Measurements from ENCODE around the gene TCF7L2. TPM values are rescaled to one million over a fixed set of nuclear protein-coding genes. Genes with fewer than 3 reads are reported as not detected.

TCF7L2 gene
- total and polyA plus RNA-seq, 9 donors, result 21.1 to 41.7 (median 34.5) TPM

DNA sequence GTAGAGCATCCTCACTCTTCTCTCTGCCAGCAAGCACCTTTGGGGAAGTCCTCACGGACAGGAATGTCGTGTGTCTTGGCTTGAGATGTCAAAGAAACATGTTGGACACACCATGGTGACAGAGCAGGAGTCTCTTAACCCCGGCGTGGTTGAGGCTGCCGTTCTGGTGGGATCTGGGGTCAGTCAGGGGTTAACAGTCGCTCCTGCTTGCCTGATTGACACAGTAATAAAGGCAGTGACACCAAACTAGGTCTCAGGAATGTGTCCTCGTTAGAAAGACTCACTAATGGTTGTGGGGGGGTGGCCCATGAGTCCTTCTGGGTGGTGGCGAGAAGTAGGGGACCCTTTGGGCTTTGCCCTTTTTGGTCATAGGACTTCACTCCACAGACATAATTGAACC lies 69.0 kb downstream of the TCF7L2 start:
- intact Hi-C loops (cut with DNase I), result no loop called here
- no peaks in the 10 kb centered on the region for H3K27me3 ChIP-seq
- WGBS, 3 donors, result 82 to 88% (median 84%) methylated on average over 8 of the region's 8 CpGs
- DNase-seq, result no peak
- no peaks in the 10 kb centered on the region for H3K36me3 ChIP-seq
- H3K4me3 ChIP-seq, result no peak overlapping the region
- no peak overlapping the region for H3K27ac ChIP-seq
- peaks cover 26% of the 10 kb centered on the region for H3K4me1 ChIP-seq (ENCODE audit: insufficient read depth)
- H3K9me3 ChIP-seq, result no peaks in the 10 kb centered on the region
- TF ChIP-seq, protein P1, sequence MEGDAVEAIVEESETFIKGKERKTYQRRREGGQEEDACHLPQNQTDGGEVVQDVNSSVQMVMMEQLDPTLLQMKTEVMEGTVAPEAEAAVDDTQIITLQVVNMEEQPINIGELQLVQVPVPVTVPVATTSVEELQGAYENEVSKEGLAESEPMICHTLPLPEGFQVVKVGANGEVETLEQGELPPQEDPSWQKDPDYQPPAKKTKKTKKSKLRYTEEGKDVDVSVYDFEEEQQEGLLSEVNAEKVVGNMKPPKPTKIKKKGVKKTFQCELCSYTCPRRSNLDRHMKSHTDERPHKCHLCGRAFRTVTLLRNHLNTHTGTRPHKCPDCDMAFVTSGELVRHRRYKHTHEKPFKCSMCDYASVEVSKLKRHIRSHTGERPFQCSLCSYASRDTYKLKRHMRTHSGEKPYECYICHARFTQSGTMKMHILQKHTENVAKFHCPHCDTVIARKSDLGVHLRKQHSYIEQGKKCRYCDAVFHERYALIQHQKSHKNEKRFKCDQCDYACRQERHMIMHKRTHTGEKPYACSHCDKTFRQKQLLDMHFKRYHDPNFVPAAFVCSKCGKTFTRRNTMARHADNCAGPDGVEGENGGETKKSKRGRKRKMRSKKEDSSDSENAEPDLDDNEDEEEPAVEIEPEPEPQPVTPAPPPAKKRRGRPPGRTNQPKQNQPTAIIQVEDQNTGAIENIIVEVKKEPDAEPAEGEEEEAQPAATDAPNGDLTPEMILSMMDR (IDR thresholded peaks at IDR 0.05), result no peak
- TF ChIP-seq EP300 (IDR thresholded peaks at IDR 0.05) (no peak), POLR2A (IDR thresholded peaks at IDR 0.05) (no peak)

DNA sequence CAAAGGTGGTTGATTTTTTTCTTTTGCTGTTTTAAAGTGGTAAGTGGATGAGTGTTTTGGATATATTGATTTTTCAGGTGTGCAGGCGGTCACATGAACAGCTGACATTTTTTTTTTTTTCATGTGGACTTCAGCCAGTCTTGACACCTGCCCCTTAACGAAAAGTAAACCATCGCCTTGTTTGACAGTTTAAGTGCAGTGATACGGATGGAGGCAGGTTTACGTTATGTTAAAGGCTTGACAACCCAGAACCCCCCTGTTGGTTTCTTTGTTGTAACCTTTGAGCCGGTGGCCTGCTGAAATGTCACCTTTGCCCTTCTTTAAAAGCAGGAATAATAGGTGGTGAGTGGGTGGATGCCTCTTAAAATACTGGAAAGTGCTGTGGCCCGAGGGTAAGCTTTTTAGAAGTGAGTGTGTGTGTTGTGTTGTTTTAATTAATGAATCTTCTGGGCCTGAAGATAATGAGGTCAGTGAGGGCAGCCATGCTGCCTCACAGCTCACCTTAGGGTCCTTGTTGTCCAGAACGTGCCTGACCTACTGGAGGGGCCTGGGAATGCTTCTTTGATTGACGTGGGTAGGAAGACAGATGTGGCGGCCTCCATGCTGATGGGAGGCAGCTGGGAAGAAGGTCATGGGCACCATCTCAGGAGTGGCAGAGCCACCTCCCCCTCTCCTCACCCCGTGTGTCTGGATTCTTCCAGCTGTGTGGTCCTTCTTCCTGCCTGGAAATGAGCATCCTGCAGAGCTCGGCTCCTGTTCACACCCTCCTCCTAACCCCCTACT lies 69.8 kb downstream of the TCF7L2 start:
- TF ChIP-seq EP300 (IDR thresholded peaks at IDR 0.05) (no peak), POLR2A (IDR thresholded peaks at IDR 0.05) (no peak)
- TF ChIP-seq, protein P1 (IDR thresholded peaks at IDR 0.05), result no peak
- no peak overlapping the region for H3K27ac ChIP-seq
- intact Hi-C loops (cut with DNase I), result no loop called here
- no peaks in the 10 kb centered on the region for H3K9me3 ChIP-seq
- no peak for DNase-seq
- H3K27me3 ChIP-seq, result no peaks in the 10 kb centered on the region
- WGBS, 3 donors, result 52 to 63% (median 53%) methylated on average over 12 of the region's 12 CpGs
- no peaks in the 10 kb centered on the region for H3K36me3 ChIP-seq
- peaks cover 26% of the 10 kb centered on the region for H3K4me1 ChIP-seq (ENCODE audit: insufficient read depth)
- H3K4me3 ChIP-seq, result no peak overlapping the region

DNA sequence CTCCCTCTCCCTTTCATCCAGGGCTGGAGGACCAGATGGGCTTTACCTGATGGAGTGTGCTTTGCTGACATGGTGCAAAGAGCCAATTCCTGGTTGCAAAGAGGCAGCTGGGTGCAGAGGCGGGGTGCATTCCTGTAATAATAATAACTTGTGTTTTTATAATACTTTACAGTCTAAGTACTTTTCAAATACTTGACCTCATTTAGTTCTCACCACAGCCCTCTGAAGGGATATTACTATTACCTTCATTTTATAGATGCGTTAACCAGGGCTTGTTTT lies 70.4 kb downstream of the TCF7L2 start:
- H3K36me3 ChIP-seq, result no peaks in the 10 kb centered on the region
- H3K27ac ChIP-seq, result no peak overlapping the region
- H3K9me3 ChIP-seq, result no peaks in the 10 kb centered on the region
- TF ChIP-seq EP300 (IDR thresholded peaks at IDR 0.05) (no peak), POLR2A (IDR thresholded peaks at IDR 0.05) (no peak)
- TF ChIP-seq, protein P1 (IDR thresholded peaks at IDR 0.05), result no peak
- intact Hi-C loops (cut with DNase I), result no loop called here
- WGBS, 3 donors, result 20 to 39% (median 23%) methylated on average over 2 of the region's 2 CpGs
- H3K4me3 ChIP-seq, result no peak overlapping the region
- no peak for DNase-seq
- peaks cover 26% of the 10 kb centered on the region for H3K4me1 ChIP-seq (ENCODE audit: insufficient read depth)
- H3K27me3 ChIP-seq, result no peaks in the 10 kb centered on the region

DNA sequence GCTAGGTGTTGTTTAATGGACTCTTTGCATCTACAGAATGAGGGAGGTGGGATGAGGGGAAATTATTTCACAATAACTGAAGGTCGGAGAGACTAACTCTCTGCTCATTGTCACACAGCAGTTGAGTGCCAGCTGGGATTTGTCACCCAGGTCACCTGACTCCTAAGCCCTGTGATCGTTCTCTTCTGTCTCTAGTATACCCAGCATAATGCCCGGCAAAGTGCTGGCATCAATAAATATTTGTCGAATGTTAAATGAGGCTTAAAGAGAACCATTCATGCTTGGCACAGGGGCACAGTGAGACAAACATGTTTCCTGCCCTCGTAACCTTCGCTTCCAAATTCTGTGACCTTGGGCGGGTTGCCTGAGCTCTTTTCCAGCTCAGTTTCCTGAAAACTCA lies 70.8 kb downstream of the TCF7L2 start:
- intact Hi-C loops (cut with DNase I), result no loop called here
- Histone ChIP-seq H3K4me3 (no peak overlapping the region), H3K27me3 (no peaks in the 10 kb centered on the region), H3K9me3 (no peaks in the 10 kb centered on the region), H3K4me1 (ENCODE audit: insufficient read depth) (peaks cover 27% of the 10 kb centered on the region), H3K36me3 (no peaks in the 10 kb centered on the region), H3K27ac (no peak overlapping the region)
- 46 to 60% (median 47%) methylated on average over 7 of the region's 7 CpGs for WGBS, 3 donors
- peak in 1 of 5 donors; percentile 41 for DNase-seq
- TF ChIP-seq EP300 (IDR thresholded peaks at IDR 0.05) (no peak), POLR2A (IDR thresholded peaks at IDR 0.05) (no peak)
- TF ChIP-seq, protein P1 (IDR thresholded peaks at IDR 0.05), result no peak

All from ovary (tissue), 9 donors.